Testis (tissue), 2 donors: Measurements from ENCODE around the gene ALDH1A3.

Source experiments
- CTCF ChIP-seq, 3 experiments: fragments of 450-650 bp in 2 of 3; fragments of 200-600 bp in 1 of 3; sonication (generic) in 1 of 3; IDR thresholded peaks; one replicate each; pipeline ENCODE4 v1.5.1; 2016 to 2019; ENCODE audit warnings: antibody characterized with exemption in 3 of 3, mild to moderate bottlenecking in 2 of 3, moderate library complexity in 1 of 3
- POLR2A ChIP-seq: fragments of 450-650 bp; IDR thresholded peaks from one replicate; pipeline ENCODE4 v1.6.1; 2017; ENCODE audit warnings: antibody characterized with exemption, mild to moderate bottlenecking, moderate library complexity

- TF ChIP-seq CTCF (IDR thresholded peaks at IDR 0.05) (no peak), POLR2A (no peak)
Observed at GRCh38 chr15:100898661-100899462, 19.2 kb downstream of the ALDH1A3 start.
